ENCODE measurements around the gene GXYLT1. TPM values are rescaled to one million over a fixed set of nuclear protein-coding genes. Genes with fewer than 3 reads are reported as not detected.

The GXYLT1 gene
- total RNA-seq, 1 experiment from 2014 or later = 9.0 TPM

DNA sequence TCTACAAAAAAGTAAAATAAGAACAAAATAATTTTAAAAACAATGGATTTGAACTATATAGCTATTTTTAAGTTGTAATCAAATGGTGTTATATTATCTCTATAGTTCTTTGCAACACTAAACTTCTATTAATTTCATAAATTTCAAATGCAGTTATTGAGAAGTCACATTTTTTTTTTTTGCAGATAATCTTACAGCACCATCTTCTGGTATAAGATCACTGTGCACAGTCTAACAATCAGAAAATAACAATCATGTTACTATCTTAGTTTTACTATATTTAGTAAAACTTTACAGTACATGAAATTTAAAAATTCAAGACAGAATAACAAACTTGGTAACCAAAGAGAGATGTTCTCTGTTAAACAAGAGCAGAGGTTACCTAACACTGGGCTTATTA lies 40.6 kb downstream of the GXYLT1 start:
- ChIA-PET POLR2A (no interaction called here), RAD21 (ENCODE audit: low non-redundant PET in 1 of 2, low total read pairs in 2 of 2, uncharacterized antibody in 2 of 2, unreplicated experiment in 2 of 2) (no interaction called here), CTCF (no interaction called here)
- Histone ChIP-seq H3K9me2 (ENCODE audit: insufficient read depth) (no peaks in the 10 kb centered on the region), H3K79me2 (ENCODE audit: insufficient read depth, low read length) (no peaks in the 10 kb centered on the region), H3K4me2 (ENCODE audit: low read length) (no peak overlapping the region), H3K36me3 (ENCODE audit: control insufficient read depth in 1 of 2, insufficient read depth in 2 of 2, low read length in 2 of 2) (no peaks in the 10 kb centered on the region), H3K9ac (ENCODE audit: low read length) (no peak overlapping the region), H3K4me1 (ENCODE audit: control insufficient read depth in 1 of 2, insufficient read depth in 2 of 2, low read length in 2 of 2) (peaks cover 0 to 7% of the 10 kb centered on the region in 2 experiments; a peak in 2 of 4 replicates), H3K27ac (ENCODE audit: low read depth, low read length) (no peak overlapping the region), H2AFZ (ENCODE audit: low read depth, low read length, poor library complexity, severe bottlenecking) (no peak overlapping the region), H3K9me3 (ENCODE audit: control insufficient read depth in 1 of 2, insufficient read depth in 1 of 2, low read depth in 1 of 2, low read length in 2 of 2) (no peaks in the 10 kb centered on the region), H3K27me3 (ENCODE audit: insufficient read depth, low read length) (no peaks in the 10 kb centered on the region), H4K20me1 (ENCODE audit: insufficient read depth) (no peaks in the 10 kb centered on the region), H3K4me3 (replicated peaks in 1 of 2; ENCODE audit: low read depth in 1 of 2, low read length in 2 of 2) (no peak overlapping the region)
- TF ChIP-seq, protein P1, sequence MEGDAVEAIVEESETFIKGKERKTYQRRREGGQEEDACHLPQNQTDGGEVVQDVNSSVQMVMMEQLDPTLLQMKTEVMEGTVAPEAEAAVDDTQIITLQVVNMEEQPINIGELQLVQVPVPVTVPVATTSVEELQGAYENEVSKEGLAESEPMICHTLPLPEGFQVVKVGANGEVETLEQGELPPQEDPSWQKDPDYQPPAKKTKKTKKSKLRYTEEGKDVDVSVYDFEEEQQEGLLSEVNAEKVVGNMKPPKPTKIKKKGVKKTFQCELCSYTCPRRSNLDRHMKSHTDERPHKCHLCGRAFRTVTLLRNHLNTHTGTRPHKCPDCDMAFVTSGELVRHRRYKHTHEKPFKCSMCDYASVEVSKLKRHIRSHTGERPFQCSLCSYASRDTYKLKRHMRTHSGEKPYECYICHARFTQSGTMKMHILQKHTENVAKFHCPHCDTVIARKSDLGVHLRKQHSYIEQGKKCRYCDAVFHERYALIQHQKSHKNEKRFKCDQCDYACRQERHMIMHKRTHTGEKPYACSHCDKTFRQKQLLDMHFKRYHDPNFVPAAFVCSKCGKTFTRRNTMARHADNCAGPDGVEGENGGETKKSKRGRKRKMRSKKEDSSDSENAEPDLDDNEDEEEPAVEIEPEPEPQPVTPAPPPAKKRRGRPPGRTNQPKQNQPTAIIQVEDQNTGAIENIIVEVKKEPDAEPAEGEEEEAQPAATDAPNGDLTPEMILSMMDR (IDR thresholded peaks at IDR 0.05 in 2 of 3, conservative IDR thresholded peaks at IDR 0.05 in 1 of 3; ENCODE audit: borderline replicate concordance in 1 of 3, insufficient read depth in 1 of 3, low read depth in 2 of 3, low read length in 2 of 3) = peak in 2 of 3 experiments; percentile 22 to 42; a peak in 4 of 6 replicates
- peak; percentile 48 for TF ChIP-seq RAD21 (IDR thresholded peaks at IDR 0.05; ENCODE audit: low read depth)
- TF ChIP-seq, protein P2, sequence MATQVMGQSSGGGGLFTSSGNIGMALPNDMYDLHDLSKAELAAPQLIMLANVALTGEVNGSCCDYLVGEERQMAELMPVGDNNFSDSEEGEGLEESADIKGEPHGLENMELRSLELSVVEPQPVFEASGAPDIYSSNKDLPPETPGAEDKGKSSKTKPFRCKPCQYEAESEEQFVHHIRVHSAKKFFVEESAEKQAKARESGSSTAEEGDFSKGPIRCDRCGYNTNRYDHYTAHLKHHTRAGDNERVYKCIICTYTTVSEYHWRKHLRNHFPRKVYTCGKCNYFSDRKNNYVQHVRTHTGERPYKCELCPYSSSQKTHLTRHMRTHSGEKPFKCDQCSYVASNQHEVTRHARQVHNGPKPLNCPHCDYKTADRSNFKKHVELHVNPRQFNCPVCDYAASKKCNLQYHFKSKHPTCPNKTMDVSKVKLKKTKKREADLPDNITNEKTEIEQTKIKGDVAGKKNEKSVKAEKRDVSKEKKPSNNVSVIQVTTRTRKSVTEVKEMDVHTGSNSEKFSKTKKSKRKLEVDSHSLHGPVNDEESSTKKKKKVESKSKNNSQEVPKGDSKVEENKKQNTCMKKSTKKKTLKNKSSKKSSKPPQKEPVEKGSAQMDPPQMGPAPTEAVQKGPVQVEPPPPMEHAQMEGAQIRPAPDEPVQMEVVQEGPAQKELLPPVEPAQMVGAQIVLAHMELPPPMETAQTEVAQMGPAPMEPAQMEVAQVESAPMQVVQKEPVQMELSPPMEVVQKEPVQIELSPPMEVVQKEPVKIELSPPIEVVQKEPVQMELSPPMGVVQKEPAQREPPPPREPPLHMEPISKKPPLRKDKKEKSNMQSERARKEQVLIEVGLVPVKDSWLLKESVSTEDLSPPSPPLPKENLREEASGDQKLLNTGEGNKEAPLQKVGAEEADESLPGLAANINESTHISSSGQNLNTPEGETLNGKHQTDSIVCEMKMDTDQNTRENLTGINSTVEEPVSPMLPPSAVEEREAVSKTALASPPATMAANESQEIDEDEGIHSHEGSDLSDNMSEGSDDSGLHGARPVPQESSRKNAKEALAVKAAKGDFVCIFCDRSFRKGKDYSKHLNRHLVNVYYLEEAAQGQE (IDR thresholded peaks at IDR 0.05; ENCODE audit: low read depth) = no peak
- BruUV-seq (replicated peaks) = no TSS peak
- intact Hi-C loops (cut with micrococcal nuclease) = loop anchor here (5.0 to 10.0 kb wide), 2 partner anchors 827 to 1159 kb away; no protein-coding TSS in a partner anchor
- DNase-seq (ENCODE audit: low read depth, low spot score) (no peak), ATAC-seq (no peak)

All from HCT116 (cell line).